ENCODE results near the gene NAXE. TPM values are rescaled to one million over a fixed set of nuclear protein-coding genes. Genes with fewer than 3 reads are reported as not detected.
"Not testable (repeated sequence)": the region's sequence is repeated elsewhere in the genome, so short reads cannot be mapped to it uniquely, and the experiment has no call there.

NAXE gene
- polyA plus RNA-seq, 1 experiment: 63.3 TPM

DNA sequence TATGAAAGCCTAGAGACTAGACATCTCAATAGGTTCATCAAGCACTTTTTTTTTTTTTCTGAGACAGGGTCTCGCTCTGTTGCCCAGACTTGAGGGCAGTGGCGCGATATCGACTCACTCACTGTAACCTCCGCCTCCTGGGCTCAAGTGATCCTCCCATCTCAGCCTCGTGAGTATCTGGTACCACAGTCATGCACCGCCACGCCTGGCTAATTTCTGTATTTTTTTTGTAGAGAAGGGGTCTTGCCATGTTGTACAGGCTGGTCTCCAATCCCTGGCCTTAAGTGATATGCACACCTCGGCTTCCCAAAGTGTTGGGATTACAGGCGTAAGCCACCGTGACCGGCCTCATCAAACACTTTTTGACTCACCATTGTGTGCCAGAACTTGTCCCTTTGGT, 10.3 kb downstream of the NAXE start:
- ChIA-PET POLR2A (no interaction called here), CTCF (interaction anchor here (0.7 to 2.7 kb wide), 6 partner anchors 10 to 157 kb away, joined by 3 to 12 read pairs (median 4); partner anchors contain the start of genes MEF2D and NAXE)
- Histone ChIP-seq H3K36me3 (ENCODE audit: control insufficient read depth, insufficient read depth, low read length) (peaks cover 4% of the 10 kb centered on the region), H3K27me3 (ENCODE audit: control insufficient read depth, insufficient read depth, low read length) (no peaks in the 10 kb centered on the region), H3K4me3 (ENCODE audit: low read depth, low read length) (peak overlapping the region; percentile 64)
- TF ChIP-seq, protein P1, sequence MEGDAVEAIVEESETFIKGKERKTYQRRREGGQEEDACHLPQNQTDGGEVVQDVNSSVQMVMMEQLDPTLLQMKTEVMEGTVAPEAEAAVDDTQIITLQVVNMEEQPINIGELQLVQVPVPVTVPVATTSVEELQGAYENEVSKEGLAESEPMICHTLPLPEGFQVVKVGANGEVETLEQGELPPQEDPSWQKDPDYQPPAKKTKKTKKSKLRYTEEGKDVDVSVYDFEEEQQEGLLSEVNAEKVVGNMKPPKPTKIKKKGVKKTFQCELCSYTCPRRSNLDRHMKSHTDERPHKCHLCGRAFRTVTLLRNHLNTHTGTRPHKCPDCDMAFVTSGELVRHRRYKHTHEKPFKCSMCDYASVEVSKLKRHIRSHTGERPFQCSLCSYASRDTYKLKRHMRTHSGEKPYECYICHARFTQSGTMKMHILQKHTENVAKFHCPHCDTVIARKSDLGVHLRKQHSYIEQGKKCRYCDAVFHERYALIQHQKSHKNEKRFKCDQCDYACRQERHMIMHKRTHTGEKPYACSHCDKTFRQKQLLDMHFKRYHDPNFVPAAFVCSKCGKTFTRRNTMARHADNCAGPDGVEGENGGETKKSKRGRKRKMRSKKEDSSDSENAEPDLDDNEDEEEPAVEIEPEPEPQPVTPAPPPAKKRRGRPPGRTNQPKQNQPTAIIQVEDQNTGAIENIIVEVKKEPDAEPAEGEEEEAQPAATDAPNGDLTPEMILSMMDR (IDR thresholded peaks at IDR 0.05; ENCODE audit: insufficient read depth, low read depth, low read length): no peak
- DNase-seq (ENCODE audit: low read depth): no peak

DNA sequence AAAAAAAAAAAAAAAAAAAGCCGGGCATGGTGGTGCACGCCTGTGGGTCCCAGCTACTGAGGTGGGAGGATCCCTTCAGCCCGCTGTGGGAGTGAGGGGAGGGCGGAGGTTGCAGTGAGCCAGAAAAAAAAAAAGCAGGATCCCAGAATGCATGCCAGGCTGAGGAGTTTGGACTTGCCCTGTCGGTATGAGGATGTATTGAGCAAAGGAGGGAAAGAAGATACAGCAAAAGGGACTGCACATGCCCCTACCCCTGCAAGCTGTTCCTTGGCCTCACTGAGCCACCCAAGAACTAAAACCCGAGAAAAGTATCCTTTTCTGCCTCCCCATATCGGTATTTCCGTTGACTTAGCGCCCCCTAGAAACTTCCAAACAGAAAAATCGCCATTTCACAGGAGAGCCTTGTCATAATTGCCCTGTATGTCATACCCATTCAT, 11.0 kb downstream of the NAXE start:
- TF ChIP-seq, protein P1 (IDR thresholded peaks at IDR 0.05; ENCODE audit: insufficient read depth, low read depth, low read length): peak; percentile 35
- CTCF ChIA-PET: interaction anchor here (0.6 to 2.7 kb wide), 7 partner anchors 11 to 157 kb away, joined by 3 to 12 read pairs (median 4); partner anchors contain the start of gene NAXE
- POLR2A ChIA-PET: no interaction called here

DNA sequence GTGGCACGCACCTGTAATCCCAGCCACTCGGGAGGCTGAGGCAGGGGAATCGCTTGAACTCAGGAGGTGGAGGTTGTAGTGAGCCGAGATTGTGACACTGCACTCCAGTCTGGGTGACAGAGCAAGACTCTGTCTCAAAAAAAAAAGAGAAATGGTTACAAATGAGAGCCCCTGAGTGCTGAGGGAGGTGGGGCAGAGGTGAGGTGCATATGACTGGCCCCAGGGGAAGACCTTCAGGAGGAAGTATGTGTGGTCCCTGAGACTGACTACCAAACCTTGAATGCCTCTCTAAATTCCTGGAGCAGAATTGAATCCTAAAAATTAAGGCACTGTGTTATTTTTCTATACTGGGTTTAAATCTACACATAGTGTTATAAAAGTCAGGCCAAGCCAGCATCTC, 15.8 kb downstream of the NAXE start:
- POLR2A ChIA-PET; H3K4me3 ChIP-seq (ENCODE audit: low read depth, low read length); H3K27me3 ChIP-seq (ENCODE audit: control insufficient read depth, insufficient read depth, low read length); DNase-seq (ENCODE audit: low read depth); H3K36me3 ChIP-seq (ENCODE audit: control insufficient read depth, insufficient read depth, low read length): not testable (repeated sequence)
- CTCF ChIA-PET: interaction anchor here (1.5 to 10.9 kb wide), 12 partner anchors 17 to 222 kb away, joined by 4 to 103 read pairs (median 6); no protein-coding TSS in a partner anchor

More for the DNA sequence above, 11.0 kb downstream of the NAXE start:
- Histone ChIP-seq H3K36me3 (ENCODE audit: control insufficient read depth, insufficient read depth, low read length) (peaks cover 1% of the 10 kb centered on the region; the same call in 1 of the 2 replicates), H3K4me3 (ENCODE audit: low read depth, low read length) (no peak overlapping the region), H3K27me3 (ENCODE audit: control insufficient read depth, insufficient read depth, low read length) (0 out of 2 replicates have a peak, but pooled peaks cover 1% of the 10 kb centered on the region)
- DNase-seq (ENCODE audit: low read depth): no peak

DNA sequence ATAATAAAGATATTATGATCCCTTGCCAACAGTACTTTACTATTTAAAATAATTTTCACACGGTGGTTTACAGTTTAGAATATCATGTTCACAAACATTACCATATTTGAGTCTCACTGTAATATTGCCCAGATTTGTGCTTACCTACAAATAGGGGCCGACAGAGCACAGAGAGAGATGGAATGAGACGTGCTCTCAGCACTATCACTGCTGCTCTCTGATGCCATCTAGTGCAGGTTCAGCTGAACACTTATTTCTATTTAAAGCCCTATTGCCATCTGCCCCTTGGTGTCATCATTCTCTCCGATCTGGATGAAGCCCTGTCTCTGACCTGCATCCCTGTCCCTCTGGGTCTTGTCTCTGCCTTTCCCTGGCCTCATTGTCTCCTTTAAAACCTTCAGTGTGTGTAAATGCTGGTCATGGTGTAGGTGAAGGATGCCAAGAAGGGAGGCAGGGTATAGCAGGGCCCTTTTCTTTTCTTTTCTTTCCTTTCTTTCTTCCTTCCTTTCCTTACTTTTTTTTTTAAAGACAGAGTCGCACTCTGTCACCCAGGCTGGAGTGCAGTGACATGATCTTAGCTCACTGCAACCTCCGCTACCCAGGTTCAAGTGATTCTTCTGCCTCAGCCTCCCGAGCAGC, 16.6 kb downstream of the NAXE start:
- TF ChIP-seq, protein P1 (IDR thresholded peaks at IDR 0.05; ENCODE audit: insufficient read depth, low read depth, low read length): peak; percentile 85
- CTCF ChIA-PET: interaction anchor here (0.6 to 10.9 kb wide), 40 partner anchors 9 to 230 kb away, joined by 3 to 103 read pairs (median 5); partner anchors contain the start of gene NAXE
- H3K27me3 ChIP-seq (ENCODE audit: control insufficient read depth, insufficient read depth, low read length): peaks cover 11% of the 10 kb centered on the region
- no peak overlapping the region for H3K4me3 ChIP-seq (ENCODE audit: low read depth, low read length)
- no peaks in the 10 kb centered on the region for H3K36me3 ChIP-seq (ENCODE audit: control insufficient read depth, insufficient read depth, low read length)
- POLR2A ChIA-PET: no interaction called here
- DNase-seq (ENCODE audit: low read depth): no peak

DNA sequence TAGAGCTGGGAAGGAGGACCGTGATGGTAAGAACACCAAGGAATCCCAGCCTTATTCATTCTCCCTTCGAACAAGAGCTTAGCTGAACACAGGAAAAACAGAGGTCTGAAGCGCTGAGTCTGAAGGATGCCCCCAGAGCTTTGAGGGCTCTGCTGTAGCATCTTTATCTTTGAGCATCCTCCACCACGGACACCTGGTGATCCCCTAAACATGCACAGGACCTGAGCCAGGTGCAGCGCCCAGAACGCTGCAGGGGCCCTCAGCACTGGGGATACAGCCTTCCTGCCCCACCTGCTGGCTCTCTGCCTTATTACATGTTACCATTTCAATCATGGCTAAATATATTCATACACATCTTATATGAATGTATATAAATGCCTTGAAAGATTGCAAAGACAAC, 17.4 kb downstream of the NAXE start:
- ChIA-PET CTCF (interaction anchor here (0.8 to 10.9 kb wide), 34 partner anchors 9 to 231 kb away, joined by 3 to 103 read pairs (median 6); partner anchors contain the start of gene NAXE), POLR2A (no interaction called here)
- Histone ChIP-seq H3K27me3 (ENCODE audit: control insufficient read depth, insufficient read depth, low read length) (peaks cover 11% of the 10 kb centered on the region), H3K4me3 (ENCODE audit: low read depth, low read length) (no peak overlapping the region), H3K36me3 (ENCODE audit: control insufficient read depth, insufficient read depth, low read length) (no peaks in the 10 kb centered on the region)
- DNase-seq (ENCODE audit: low read depth): no peak
- TF ChIP-seq, protein P1 (IDR thresholded peaks at IDR 0.05; ENCODE audit: insufficient read depth, low read depth, low read length): peak; percentile 60

DNA sequence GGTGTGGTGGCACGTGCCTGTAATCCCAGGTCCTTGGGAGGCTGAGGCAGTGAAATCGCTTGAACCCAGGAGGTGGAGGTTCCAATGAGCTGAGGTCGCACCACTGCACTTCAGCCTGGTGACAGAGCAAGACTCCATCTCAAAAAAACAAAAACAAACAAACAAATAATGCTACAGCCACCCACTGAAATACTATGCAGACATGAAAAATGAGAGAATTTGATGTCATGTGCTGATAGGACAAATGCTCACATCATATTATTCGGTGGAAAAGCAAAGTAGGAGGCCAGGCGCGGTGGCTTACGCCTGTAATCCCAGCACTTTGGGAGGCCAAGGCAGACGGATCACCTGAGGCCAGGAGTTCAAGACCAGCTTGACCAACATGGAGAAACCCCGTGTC, 18.5 kb downstream of the NAXE start:
- CTCF ChIA-PET: interaction anchor here (1.1 to 10.9 kb wide), 4 partner anchors 11 to 225 kb away, joined by 3 to 103 read pairs (median 4); no protein-coding TSS in a partner anchor
- POLR2A ChIA-PET; H3K4me3 ChIP-seq (ENCODE audit: low read depth, low read length); H3K36me3 ChIP-seq (ENCODE audit: control insufficient read depth, insufficient read depth, low read length); DNase-seq (ENCODE audit: low read depth): not testable (repeated sequence)
- peaks cover 14% of the 10 kb centered on the region for H3K27me3 ChIP-seq (ENCODE audit: control insufficient read depth, insufficient read depth, low read length)
